ENCODE results near the gene ATP6V0A4.
"Not testable (repeated sequence)": the region's sequence is repeated elsewhere in the genome, so short reads cannot be mapped to it uniquely, and the experiment has no call there.

ATP6V0A4 gene

DNA sequence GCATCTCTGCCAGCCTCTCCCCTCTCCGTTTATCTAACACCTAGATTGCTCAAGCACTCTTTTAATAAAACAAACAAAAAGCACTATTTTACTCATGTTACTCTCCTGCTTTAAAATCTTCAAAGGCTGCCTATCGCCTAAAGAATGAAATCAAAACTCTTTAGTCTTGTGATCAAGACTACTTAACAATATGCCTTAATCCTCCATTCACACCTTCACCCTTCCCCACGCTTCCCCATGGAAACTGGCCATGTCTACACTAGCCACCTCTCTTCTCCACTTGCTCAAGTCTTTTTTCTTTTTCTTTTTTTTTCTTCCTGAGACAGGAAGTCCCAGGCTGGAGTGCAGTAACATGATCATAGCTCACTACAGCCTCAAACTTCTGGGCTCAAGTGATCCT lies 48.0 kb downstream of the ATP6V0A4 start:
- no peak for DNase-seq (ENCODE audit: low read depth)

DNA sequence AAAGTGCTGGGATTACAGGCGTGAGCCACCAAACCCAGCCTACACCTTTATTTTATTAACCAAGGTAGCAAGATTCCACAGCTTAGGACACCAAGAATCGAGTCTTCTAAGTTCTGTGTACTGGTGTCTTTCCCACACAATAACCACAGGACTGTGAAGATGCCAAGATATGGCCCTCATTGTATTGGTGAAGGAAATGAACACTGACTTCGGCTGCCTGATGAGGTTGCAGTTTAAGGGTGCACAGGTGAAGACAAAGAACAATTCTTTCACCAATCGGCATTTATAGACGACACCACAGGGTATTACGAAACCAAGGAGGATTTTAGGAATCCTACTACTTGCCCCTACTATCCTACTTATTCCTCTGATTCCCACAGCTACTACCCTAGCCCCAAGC lies 49.3 kb downstream of the ATP6V0A4 start:
- Histone ChIP-seq H3K27me3 (replicated peaks; ENCODE audit: control insufficient read depth, insufficient read depth, low read length) (peaks cover 8% of the 10 kb centered on the region), H3K4me3 (ENCODE audit: low read length) (no peak overlapping the region), H3K4me1 (ENCODE audit: control insufficient read depth, insufficient read depth, low read length) (no peaks in the 10 kb centered on the region), H3K9ac (ENCODE audit: low read length) (no peak overlapping the region), H3K9me3 (ENCODE audit: control insufficient read depth, low read length) (peaks cover 2% of the 10 kb centered on the region), H3K36me3 (ENCODE audit: control insufficient read depth, insufficient read depth, low read length, severe bottlenecking) (no peaks in the 10 kb centered on the region)
- DNase-seq (ENCODE audit: low read depth) = no peak

More for the DNA sequence above, 48.0 kb downstream of the ATP6V0A4 start:
- Histone ChIP-seq H3K36me3 (ENCODE audit: control insufficient read depth, insufficient read depth, low read length, severe bottlenecking) (no peaks in the 10 kb centered on the region), H3K27me3 (replicated peaks; ENCODE audit: control insufficient read depth, insufficient read depth, low read length) (peaks cover 8% of the 10 kb centered on the region), H3K4me3 (ENCODE audit: low read length) (no peak overlapping the region), H3K9ac (ENCODE audit: low read length) (no peak overlapping the region), H3K4me1 (ENCODE audit: control insufficient read depth, insufficient read depth, low read length) (no peaks in the 10 kb centered on the region), H3K9me3 (ENCODE audit: control insufficient read depth, low read length) (peaks cover 2% of the 10 kb centered on the region)

DNA sequence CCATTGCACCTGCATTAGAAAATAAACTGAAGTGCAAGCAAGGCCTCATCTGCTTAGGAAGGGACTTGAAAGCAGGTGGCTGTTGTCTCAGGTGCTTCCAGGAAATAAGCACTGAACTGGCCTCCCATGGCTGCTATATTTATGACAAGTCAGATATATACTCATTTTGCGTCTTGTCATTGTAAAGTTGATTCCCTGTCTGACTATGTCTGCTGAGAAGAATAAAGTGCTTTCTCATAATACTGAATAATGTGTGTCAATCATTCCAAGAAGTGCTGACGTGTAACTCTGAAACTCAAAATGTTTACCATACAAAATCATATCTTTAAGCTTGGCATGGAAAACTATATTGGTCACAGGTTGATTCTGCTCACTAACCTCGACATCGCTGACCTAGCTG lies 51.9 kb downstream of the ATP6V0A4 start:
- Histone ChIP-seq H3K4me3 (ENCODE audit: low read length) (no peak overlapping the region), H3K9me3 (ENCODE audit: control insufficient read depth, low read length) (peaks cover 2% of the 10 kb centered on the region), H3K9ac (ENCODE audit: low read length) (no peak overlapping the region), H3K36me3 (ENCODE audit: control insufficient read depth, insufficient read depth, low read length, severe bottlenecking) (no peaks in the 10 kb centered on the region), H3K4me1 (ENCODE audit: control insufficient read depth, insufficient read depth, low read length) (no peaks in the 10 kb centered on the region), H3K27me3 (replicated peaks; ENCODE audit: control insufficient read depth, insufficient read depth, low read length) (peaks cover 6% of the 10 kb centered on the region)
- no peak for DNase-seq (ENCODE audit: low read depth)

DNA sequence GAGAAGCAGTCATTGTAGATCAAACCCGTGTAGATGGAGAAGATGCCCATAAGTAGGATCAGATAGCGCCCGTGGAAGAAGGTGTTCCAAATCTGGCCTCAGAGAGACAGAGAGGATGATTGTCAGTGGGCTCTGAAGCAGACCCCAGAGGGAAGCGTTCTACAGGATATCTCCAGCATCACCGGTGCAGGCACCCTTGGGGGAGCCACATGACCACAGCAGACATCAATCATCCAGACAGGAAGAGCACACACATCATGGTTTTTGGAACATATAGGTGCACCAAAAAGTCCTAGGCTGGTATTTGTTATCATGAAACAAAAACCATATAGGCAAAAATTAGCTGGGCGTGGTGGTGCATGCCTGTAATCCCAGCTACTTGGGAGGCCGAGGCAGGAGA lies 52.8 kb downstream of the ATP6V0A4 start:
- no peak for DNase-seq (ENCODE audit: low read depth)
- no peaks in the 10 kb centered on the region for H3K4me1 ChIP-seq (ENCODE audit: control insufficient read depth, insufficient read depth, low read length)

DNA sequence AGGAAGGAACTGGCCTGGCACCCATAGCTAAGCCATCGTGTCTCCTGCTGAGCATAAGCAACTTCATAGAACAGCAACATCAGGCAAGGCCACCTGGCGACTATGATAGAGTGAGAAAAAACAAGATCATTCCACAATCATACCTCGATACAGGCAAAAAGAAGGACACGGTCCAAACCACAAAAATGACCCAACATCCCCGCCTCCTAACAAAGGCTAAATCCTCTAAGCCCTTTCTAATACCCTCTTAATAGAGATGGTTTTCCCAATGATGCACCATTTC lies 56.6 kb downstream of the ATP6V0A4 start:
- Histone ChIP-seq H3K27me3 (replicated peaks; ENCODE audit: control insufficient read depth, insufficient read depth, low read length) (no peaks in the 10 kb centered on the region), H3K4me3 (ENCODE audit: low read length) (no peak overlapping the region), H3K9ac (ENCODE audit: low read length) (no peak overlapping the region), H3K4me1 (ENCODE audit: control insufficient read depth, insufficient read depth, low read length) (no peaks in the 10 kb centered on the region), H3K36me3 (ENCODE audit: control insufficient read depth, insufficient read depth, low read length, severe bottlenecking) (no peaks in the 10 kb centered on the region), H3K9me3 (ENCODE audit: control insufficient read depth, low read length) (no peaks in the 10 kb centered on the region)
- no peak for DNase-seq (ENCODE audit: low read depth)

More for the DNA sequence above, 52.8 kb downstream of the ATP6V0A4 start:
- Histone ChIP-seq H3K9ac (ENCODE audit: low read length) (no peak overlapping the region), H3K27me3 (replicated peaks; ENCODE audit: control insufficient read depth, insufficient read depth, low read length) (no peaks in the 10 kb centered on the region), H3K4me3 (ENCODE audit: low read length) (no peak overlapping the region), H3K9me3 (ENCODE audit: control insufficient read depth, low read length) (no peaks in the 10 kb centered on the region), H3K36me3 (ENCODE audit: control insufficient read depth, insufficient read depth, low read length, severe bottlenecking) (no peaks in the 10 kb centered on the region)

DNA sequence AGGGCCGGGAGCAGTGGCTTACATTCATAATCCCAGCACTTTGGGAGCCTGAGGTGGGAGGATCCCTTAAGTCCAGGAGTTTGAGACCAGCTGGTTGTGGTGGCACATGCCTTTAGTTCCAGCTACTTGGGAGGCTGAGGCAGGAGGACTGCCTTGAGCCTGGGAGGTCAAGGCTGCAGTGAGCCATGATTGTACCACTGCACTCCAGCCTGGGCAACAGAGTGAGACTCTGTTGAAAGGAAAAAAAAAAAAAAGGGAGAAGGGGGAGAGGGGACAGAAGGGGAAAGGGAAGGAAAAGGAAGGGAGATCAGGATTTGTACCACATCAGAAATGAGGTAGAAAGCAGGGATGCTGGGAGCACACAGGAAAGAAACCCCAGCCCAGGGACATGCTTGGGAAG lies 58.1 kb downstream of the ATP6V0A4 start:
- no peaks in the 10 kb centered on the region for H3K9me3 ChIP-seq (ENCODE audit: control insufficient read depth, low read length)
- no peak overlapping the region for H3K4me3 ChIP-seq (ENCODE audit: low read length)
- H3K27me3 ChIP-seq (replicated peaks; ENCODE audit: control insufficient read depth, insufficient read depth, low read length) = peaks cover 2% of the 10 kb centered on the region
- H3K9ac ChIP-seq (ENCODE audit: low read length) = no peak overlapping the region
- H3K4me1 ChIP-seq (ENCODE audit: control insufficient read depth, insufficient read depth, low read length) = no peaks in the 10 kb centered on the region
- no peak for DNase-seq (ENCODE audit: low read depth)
- H3K36me3 ChIP-seq (ENCODE audit: control insufficient read depth, insufficient read depth, low read length, severe bottlenecking) = no peaks in the 10 kb centered on the region

DNA sequence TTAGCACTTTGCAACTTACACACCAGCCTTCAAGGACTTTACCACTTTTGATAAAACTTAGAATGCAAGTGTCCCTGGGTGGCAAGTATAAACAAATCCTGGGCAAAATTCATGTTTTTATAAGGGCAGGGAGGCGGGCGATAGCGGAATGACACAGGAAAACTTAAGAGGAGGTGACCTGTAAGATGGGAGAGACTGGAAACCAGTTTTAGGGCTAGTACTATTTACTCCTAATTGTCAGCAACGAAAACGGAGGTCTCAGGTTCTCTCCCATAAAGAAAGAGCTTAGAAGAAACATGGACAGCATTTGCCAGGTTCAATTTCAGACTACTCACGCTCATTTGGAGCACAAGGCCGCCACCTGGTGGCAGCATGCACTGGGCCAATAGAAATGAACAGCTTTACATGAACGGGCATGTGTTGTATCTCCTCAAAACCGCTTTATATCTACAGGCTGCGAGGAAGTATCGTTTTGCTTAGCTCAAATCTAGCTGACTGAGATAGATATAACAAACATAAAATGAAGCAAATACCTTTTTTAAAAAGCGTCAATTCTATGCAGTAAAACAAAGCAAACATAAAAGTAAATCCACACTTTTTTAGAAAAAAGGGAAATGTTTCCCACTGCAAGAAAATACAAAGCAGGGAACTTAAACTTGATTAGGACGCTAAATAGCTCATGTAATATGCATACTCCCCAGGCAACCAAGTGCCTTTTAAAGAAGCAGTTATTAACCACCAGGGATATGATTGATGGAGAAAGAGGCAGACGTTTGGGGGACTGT lies 59.3 kb downstream of the ATP6V0A4 start:
- Histone ChIP-seq H3K4me1 (ENCODE audit: control insufficient read depth, insufficient read depth, low read length) (no peaks in the 10 kb centered on the region), H3K27me3 (replicated peaks; ENCODE audit: control insufficient read depth, insufficient read depth, low read length) (peaks cover 2% of the 10 kb centered on the region), H3K36me3 (ENCODE audit: control insufficient read depth, insufficient read depth, low read length, severe bottlenecking) (no peaks in the 10 kb centered on the region), H3K9me3 (ENCODE audit: control insufficient read depth, low read length) (no peaks in the 10 kb centered on the region), H3K4me3 (ENCODE audit: low read length) (no peak overlapping the region), H3K9ac (ENCODE audit: low read length) (no peak overlapping the region)
- DNase-seq (ENCODE audit: low read depth) = peak; percentile 91

DNA sequence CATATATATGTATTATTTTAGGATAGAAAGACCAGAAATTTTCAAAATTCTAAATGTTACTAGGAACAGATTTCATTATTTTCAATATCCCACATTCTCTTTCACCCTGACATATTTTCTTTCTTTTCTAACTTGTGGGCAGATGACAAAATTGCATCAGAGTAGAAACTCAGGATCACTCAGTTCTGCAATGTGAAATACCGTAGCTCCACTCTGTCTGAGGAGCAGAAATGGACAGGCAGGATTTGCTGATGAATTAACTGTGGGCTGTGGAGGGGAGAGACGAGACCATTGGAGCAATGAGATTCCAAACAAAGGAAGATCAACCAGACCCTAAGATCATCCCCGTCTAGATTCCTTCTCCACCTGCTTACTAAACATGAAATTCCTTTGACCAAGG lies 59.9 kb downstream of the ATP6V0A4 start:
- H3K4me1 ChIP-seq (ENCODE audit: control insufficient read depth, insufficient read depth, low read length) = no peaks in the 10 kb centered on the region
- no peaks in the 10 kb centered on the region for H3K36me3 ChIP-seq (ENCODE audit: control insufficient read depth, insufficient read depth, low read length, severe bottlenecking)
- peaks cover 2% of the 10 kb centered on the region for H3K27me3 ChIP-seq (replicated peaks; ENCODE audit: control insufficient read depth, insufficient read depth, low read length)
- no peaks in the 10 kb centered on the region for H3K9me3 ChIP-seq (ENCODE audit: control insufficient read depth, low read length)
- no peak overlapping the region for H3K9ac ChIP-seq (ENCODE audit: low read length)
- no peak for DNase-seq (ENCODE audit: low read depth)
- no peak overlapping the region for H3K4me3 ChIP-seq (ENCODE audit: low read length)

DNA sequence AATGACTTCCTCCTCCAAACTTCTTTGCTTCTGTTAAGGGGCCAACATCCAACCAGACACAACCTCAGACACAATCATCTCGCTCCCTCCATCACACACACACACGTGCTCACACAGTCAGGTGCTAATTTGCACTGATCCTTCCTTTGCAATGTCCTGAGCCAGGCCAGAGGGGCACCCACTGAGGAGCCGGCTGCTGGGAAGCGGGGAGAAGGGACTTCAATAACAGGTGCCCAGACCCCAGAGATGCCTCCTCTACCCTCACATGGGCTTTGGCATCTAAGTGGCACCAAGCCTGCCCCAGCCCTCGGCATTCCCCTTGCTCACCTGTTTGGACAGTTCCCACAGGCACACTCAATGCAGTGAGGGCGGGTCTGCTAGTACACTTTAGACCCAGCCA lies 62.6 kb downstream of the ATP6V0A4 start:
- Histone ChIP-seq H3K4me3 (ENCODE audit: low read length) (no peak overlapping the region), H3K9me3 (ENCODE audit: control insufficient read depth, low read length) (no peaks in the 10 kb centered on the region), H3K9ac (ENCODE audit: low read length) (no peak overlapping the region), H3K4me1 (ENCODE audit: control insufficient read depth, insufficient read depth, low read length) (no peaks in the 10 kb centered on the region), H3K27me3 (replicated peaks; ENCODE audit: control insufficient read depth, insufficient read depth, low read length) (peaks cover 2% of the 10 kb centered on the region), H3K36me3 (ENCODE audit: control insufficient read depth, insufficient read depth, low read length, severe bottlenecking) (no peaks in the 10 kb centered on the region)
- DNase-seq (ENCODE audit: low read depth) = no peak

DNA sequence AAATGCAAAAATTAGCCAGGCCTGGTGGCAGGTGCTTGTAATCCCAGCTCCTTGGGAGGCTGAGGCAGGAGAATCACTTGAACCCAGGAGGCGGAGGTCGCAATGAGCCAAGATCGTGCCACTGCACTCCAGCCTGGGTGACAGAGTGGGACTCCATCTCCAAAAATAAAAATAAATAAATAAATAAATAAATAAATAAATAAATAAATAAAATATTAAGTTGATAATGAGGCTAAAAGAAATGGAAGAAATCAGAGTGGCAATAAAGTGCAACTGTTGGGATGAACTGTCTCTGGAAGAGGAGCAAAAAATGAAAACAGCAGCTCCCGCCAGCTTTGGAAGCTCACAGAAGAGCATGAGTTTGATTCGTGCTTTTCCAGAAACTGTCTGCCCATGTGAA lies 66.3 kb downstream of the ATP6V0A4 start:
- not testable (repeated sequence) for DNase-seq (ENCODE audit: low read depth); H3K27me3 ChIP-seq (replicated peaks; ENCODE audit: control insufficient read depth, insufficient read depth, low read length); H3K9me3 ChIP-seq (ENCODE audit: control insufficient read depth, low read length); H3K4me3 ChIP-seq (ENCODE audit: low read length); H3K4me1 ChIP-seq (ENCODE audit: control insufficient read depth, insufficient read depth, low read length); H3K9ac ChIP-seq (ENCODE audit: low read length); H3K36me3 ChIP-seq (ENCODE audit: control insufficient read depth, insufficient read depth, low read length, severe bottlenecking)

DNA sequence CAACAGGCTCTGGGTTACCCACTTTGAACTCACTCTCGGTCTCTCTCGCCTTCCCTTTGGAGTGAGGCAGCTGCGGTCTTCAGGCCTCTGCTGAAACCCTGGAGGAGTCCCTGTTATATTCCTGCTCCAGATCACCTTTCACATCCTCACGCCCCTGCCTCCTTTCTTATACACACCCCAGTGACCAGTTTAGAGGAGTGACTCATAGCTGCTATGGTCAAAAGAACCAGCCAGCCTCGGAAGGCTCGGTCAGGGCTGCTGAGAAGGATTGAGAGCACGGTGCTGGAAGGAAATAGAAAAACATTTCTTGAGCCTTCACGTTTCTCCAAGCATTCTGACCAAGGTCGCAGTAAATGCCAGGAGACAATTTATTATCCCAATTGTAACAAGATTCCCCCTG lies 68.6 kb downstream of the ATP6V0A4 start:
- DNase-seq (ENCODE audit: low read depth) = no peak
- Histone ChIP-seq H3K9me3 (ENCODE audit: control insufficient read depth, low read length) (no peaks in the 10 kb centered on the region), H3K4me1 (ENCODE audit: control insufficient read depth, insufficient read depth, low read length) (no peaks in the 10 kb centered on the region), H3K9ac (ENCODE audit: low read length) (no peak overlapping the region), H3K36me3 (ENCODE audit: control insufficient read depth, insufficient read depth, low read length, severe bottlenecking) (no peaks in the 10 kb centered on the region), H3K27me3 (replicated peaks; ENCODE audit: control insufficient read depth, insufficient read depth, low read length) (no peaks in the 10 kb centered on the region), H3K4me3 (ENCODE audit: low read length) (no peak overlapping the region)
